ENCODE measurements around the gene YIPF7. TPM values are rescaled to one million over a fixed set of nuclear protein-coding genes. Genes with fewer than 3 reads are reported as not detected.
A peak's percentile ranks its signal among the peaks of the same experiment; 100 is the strongest.

YIPF7 gene
- total and polyA plus RNA-seq, 9 of the 15 experiments (the other 6 are each of a cell fraction or from before 2014, with no cell fraction given): 0.14 TPM; not detected in 8

GRCh38 chr4:44678094-44679041, 26.9 kb upstream of the YIPF7 start, which contains the start of gene GUF1 (continued):
- TF ChIP-seq AFF4 (CRISPR knock-in tag; IDR thresholded peaks at IDR 0.05) (no peak), KLF13 (tag; IDR thresholded peaks at IDR 0.05; ENCODE audit: borderline replicate concordance, low read depth) (no peak), ZNF589 (CRISPR knock-in tag; IDR thresholded peaks at IDR 0.05; ENCODE audit: low read depth) (no peak), ID3 (CRISPR knock-in tag; IDR thresholded peaks at IDR 0.05) (no peak), ID3 (tag; IDR thresholded peaks at IDR 0.05) (no peak), RFX7 (CRISPR knock-in tag; IDR thresholded peaks at IDR 0.05) (no peak), ZNF449 (CRISPR knock-in tag; IDR thresholded peaks at IDR 0.05) (no peak), KDM5B (IDR thresholded peaks at IDR 0.05; ENCODE audit: insufficient replicate concordance, low read depth, low read length) (peak; percentile 83), SIN3A (IDR thresholded peaks at IDR 0.05; ENCODE audit: borderline replicate concordance in 2 of 2, control insufficient read depth in 1 of 2, low read depth in 2 of 2, low read length in 2 of 2) (peak in 1 of 2 experiments; percentile 78; a peak in 1 of 4 replicates), GTF2B (IDR thresholded peaks at IDR 0.05; ENCODE audit: extremely low read depth, insufficient read length) (peak; percentile 47), KLF1 (tag; IDR thresholded peaks at IDR 0.05) (no peak), ZKSCAN1 (IDR thresholded peaks at IDR 0.05; ENCODE audit: low read depth, low read length) (no peak), GABPB1 (CRISPR knock-in tag; IDR thresholded peaks at IDR 0.05) (peak; percentile 72), MLLT1 (IDR thresholded peaks at IDR 0.05) (no peak), MTA2 (IDR thresholded peaks at IDR 0.05; ENCODE audit: low read depth) (no peak), HDAC2 (IDR thresholded peaks at IDR 0.05) (peak; percentile 55; the same call in 1 of the 2 replicates)
